Nephron (organoid): Measurements from ENCODE around the gene CACNG7.
A peak's percentile ranks its signal among the peaks of the same experiment; 100 is the strongest.

ENCODE experiments used
- H3K27ac Mint-ChIP-seq, 3 experiments: 2 replicates each; pipeline ENCODE4 v1.8.0; 2020; ENCODE audit warnings: mixed read lengths in 3 of 3, mild to moderate bottlenecking in 2 of 3, moderate library complexity in 1 of 3
- H3K27me3 Mint-ChIP-seq: 2 replicates; pipeline ENCODE4 v1.8.0; 2021; ENCODE audit warnings: low read depth, mild to moderate bottlenecking, moderate library complexity, mixed read lengths
- H3K36me3 Mint-ChIP-seq: 2 replicates; pipeline ENCODE4 v1.8.0; 2020; ENCODE audit warnings: low read depth, mixed read lengths
- H3K4me1 Mint-ChIP-seq: 2 replicates; pipeline ENCODE4 v1.8.0; 2020; ENCODE audit warnings: mixed read lengths
- H3K4me3 Mint-ChIP-seq, 3 experiments: 2 replicates each; pipeline ENCODE4 v1.8.0; 2020; ENCODE audit warnings: mild to moderate bottlenecking in 3 of 3, mixed read lengths in 3 of 3, moderate library complexity in 2 of 3
- H3K9me3 Mint-ChIP-seq: 2 replicates; pipeline ENCODE4 v1.8.0; 2020; ENCODE audit warnings: mixed read lengths
- TF ChIP-seq, protein P1 (sequence below), 3 experiments: fragments of 200-600 bp; sonication (generic); IDR thresholded peaks; one replicate each; pipeline ENCODE4 v1.5.0; 2021; ENCODE audit warnings: antibody characterized with exemption in 3 of 3; ENCODE audit not compliant: unreplicated experiment in 3 of 3

CACNG7 gene

DNA sequence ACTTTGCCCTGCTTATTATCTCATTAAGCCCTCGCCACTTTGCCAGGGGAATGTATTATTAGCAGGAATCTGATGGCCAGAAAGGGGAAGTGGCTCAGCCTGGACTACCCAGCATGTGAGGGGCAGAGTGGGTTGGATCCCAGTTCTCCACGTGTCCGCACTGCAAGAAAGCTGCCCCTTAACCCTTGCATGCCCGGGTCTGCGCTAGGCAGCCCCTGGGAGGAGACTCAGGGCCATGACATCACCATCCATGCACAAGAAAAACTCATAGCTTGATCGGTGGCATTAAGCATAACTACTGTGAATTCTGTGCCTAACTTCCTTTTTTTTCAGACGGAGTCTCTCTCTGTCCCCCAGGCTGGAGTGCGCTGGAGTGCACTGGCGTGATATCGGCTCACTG is 62.6 kb downstream of the CACNG7 start:
- Mint-ChIP-seq H3K4me1 (no peaks in the 10 kb centered on the region), H3K27ac (no peak overlapping the region), H3K27me3 (peaks cover 18% of the 10 kb centered on the region), H3K36me3 (no peaks in the 10 kb centered on the region), H3K4me3 (no peak overlapping the region), H3K9me3 (no peaks in the 10 kb centered on the region)
- TF ChIP-seq, protein P1, sequence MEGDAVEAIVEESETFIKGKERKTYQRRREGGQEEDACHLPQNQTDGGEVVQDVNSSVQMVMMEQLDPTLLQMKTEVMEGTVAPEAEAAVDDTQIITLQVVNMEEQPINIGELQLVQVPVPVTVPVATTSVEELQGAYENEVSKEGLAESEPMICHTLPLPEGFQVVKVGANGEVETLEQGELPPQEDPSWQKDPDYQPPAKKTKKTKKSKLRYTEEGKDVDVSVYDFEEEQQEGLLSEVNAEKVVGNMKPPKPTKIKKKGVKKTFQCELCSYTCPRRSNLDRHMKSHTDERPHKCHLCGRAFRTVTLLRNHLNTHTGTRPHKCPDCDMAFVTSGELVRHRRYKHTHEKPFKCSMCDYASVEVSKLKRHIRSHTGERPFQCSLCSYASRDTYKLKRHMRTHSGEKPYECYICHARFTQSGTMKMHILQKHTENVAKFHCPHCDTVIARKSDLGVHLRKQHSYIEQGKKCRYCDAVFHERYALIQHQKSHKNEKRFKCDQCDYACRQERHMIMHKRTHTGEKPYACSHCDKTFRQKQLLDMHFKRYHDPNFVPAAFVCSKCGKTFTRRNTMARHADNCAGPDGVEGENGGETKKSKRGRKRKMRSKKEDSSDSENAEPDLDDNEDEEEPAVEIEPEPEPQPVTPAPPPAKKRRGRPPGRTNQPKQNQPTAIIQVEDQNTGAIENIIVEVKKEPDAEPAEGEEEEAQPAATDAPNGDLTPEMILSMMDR (IDR thresholded peaks at IDR 0.05; ENCODE audit: unreplicated experiment in 3 of 3) = no peak

DNA sequence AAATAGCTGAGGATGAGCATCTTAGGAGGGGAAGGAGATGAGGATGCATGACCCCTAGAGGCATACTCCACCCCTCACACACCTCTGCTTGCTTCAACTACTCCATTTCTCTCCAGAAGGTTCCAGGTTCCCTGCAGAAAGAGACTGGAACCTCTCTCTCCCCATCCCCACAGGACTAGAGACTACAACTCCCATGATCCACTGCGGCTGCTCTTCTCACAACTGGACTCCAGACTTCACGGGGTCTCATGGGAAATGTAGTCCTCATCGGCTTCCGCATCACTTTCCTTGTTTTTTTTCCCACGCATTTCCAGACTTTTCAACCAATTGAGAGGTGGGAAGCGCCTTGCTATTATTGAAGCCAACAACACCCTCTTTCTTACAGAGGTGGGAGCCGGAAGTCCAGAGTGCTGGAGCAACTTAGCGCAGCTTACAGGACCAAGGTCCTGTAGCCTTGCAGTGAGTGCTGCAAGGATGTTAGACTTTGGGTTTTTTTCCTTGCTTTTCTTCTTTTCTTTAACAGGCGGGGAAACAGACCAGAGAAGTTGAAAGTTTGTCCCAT is 68.4 kb downstream of the CACNG7 start:
- Mint-ChIP-seq H3K27ac (peak overlapping the region; percentile 4 to 21 (median 21)), H3K36me3 (no peaks in the 10 kb centered on the region), H3K27me3 (peaks cover 43% of the 10 kb centered on the region), H3K9me3 (peaks cover 3% of the 10 kb centered on the region), H3K4me1 (peaks cover 23% of the 10 kb centered on the region), H3K4me3 (peak overlapping the region; percentile 79 to 85 (median 85))
- TF ChIP-seq, protein P1 (IDR thresholded peaks at IDR 0.05; ENCODE audit: unreplicated experiment in 3 of 3) = no peak

DNA sequence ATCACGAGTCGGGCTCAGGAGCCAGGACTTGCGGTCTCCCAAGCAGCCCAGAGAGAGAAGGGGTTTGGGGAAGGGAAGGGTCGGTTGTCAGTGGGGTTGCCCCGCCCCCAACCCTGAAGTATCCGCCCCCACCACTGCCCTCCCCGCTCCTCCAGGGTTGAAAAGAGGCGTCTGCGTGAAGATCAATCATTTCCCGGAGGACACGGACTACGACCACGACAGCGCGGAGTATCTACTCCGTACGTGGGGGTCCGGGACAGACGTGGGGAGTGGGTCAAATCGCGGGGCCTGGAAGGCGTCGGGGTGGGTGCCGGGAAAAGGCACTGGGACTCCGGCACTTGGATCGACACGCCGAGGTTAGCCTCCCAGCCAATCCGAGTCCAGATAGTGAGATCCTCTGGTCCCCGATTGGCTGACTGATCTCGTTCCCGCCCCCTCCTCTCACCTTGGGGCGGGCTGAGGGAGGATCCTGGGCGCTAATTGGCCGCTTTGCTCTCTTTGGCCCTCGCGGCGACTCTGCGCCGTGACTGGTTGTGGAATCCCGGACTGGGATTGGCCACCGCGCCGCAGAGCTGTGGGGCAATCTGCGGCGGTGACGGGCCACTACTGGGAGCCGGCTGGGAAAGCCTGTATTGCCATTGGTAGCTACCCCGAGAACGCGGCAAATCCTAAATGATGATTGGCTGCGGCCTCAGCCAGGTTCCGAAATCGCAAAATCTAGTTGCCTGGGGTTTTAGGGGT is 69.1 kb downstream of the CACNG7 start:
- TF ChIP-seq, protein P1 (IDR thresholded peaks at IDR 0.05; ENCODE audit: unreplicated experiment in 3 of 3) = no peak
- Mint-ChIP-seq H3K4me1 (peaks cover 23% of the 10 kb centered on the region), H3K36me3 (no peaks in the 10 kb centered on the region), H3K4me3 (peak overlapping the region; percentile 79 to 85 (median 85)), H3K9me3 (peaks cover 3% of the 10 kb centered on the region), H3K27me3 (peaks cover 43% of the 10 kb centered on the region), H3K27ac (peak overlapping the region; percentile 4 to 21 (median 21))

DNA sequence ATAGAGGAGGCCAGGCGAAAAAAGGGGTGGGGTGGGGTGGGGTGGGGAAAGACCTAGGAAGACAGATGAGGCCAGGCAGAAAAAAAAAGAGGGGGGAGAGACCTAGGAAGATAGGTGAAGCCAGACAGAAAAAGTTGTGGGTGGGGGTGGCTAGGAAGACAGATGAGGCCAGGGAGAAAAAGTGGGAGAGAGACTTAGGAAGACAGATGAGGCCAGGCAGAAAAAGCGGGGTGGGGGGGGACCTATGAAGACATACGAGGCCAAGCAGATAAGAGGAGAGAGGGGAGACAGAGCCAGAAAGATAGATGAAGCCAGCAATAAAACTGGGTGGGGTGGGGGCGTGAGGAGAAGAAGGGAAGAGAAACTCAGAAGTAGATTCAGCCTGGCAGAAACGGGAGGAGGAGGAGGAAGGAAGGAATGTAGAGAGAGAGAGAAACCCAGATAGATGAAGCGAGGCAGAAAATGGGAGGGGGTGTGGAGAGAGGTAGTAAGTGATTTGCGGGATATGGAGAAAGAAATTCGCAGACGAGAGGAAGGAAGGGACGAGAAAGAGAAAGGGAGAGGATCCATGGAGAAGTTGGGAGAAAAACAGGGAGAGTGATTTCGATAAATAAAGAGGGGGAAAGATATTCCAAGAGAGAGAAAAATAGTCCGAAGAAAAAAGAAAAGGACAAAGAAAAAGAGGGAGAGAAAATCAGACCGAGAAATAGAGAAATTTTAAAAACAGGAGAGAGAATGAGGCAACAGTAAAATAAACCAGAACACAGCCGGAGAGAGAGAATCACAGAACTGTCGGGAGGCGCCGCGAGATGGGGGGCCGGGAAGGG is 70.1 kb downstream of the CACNG7 start:
- H3K4me3 Mint-ChIP-seq = peak overlapping the region; percentile 81 to 85 (median 84)
- peaks cover 43% of the 10 kb centered on the region for H3K27me3 Mint-ChIP-seq
- H3K9me3 Mint-ChIP-seq = peaks cover 3% of the 10 kb centered on the region
- H3K4me1 Mint-ChIP-seq = peaks cover 23% of the 10 kb centered on the region
- TF ChIP-seq, protein P1 (IDR thresholded peaks at IDR 0.05; ENCODE audit: unreplicated experiment in 3 of 3) = no peak
- H3K36me3 Mint-ChIP-seq = no peaks in the 10 kb centered on the region
- peak overlapping the region; percentile 39 to 79 (median 67) for H3K27ac Mint-ChIP-seq

DNA sequence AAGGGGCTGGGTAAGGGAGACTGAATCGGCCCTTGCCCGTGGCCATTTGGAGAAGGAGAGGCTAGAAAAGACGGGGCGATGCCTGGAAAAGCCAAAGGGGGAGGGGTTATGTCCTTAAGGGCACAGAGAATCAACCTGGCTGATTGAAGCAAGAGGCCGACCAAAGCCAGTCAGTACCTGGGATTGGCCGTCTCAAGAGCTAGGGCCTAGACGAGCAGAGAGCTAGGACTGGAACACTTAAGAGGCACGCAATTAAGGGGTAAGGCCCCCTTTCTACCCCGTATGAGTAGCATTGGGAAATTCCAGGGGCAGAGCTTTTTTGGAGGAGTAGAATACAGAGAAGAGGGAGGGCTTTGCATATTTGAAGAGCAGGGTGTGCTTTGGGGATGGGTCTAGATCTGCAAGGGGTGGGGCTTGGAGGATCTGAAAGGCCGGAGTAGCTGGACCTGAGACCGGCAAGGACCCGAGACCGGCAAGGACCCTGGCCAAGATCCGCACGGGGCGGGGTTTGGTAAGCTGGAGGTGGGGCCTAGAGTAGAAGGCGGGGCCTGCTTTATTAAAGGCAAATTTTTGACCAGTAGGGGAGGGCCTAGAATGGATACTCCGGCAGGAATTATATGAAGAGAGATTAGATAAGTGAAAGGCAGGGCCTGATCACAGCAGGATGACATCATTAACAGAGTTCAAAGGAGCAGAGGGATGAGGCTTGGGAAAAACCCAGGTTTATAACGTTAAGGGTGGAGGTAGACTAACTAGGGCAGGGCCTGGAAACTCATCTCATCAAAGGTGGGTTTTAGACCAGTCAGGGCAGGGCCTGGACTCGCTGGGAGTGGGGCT is 71.7 kb downstream of the CACNG7 start:
- TF ChIP-seq, protein P1 (IDR thresholded peaks at IDR 0.05; ENCODE audit: unreplicated experiment in 3 of 3) = no peak
- H3K27ac Mint-ChIP-seq = peak overlapping the region; percentile 53 to 76 (median 54)
- peaks cover 43% of the 10 kb centered on the region for H3K27me3 Mint-ChIP-seq
- H3K36me3 Mint-ChIP-seq = no peaks in the 10 kb centered on the region
- peaks cover 3% of the 10 kb centered on the region for H3K9me3 Mint-ChIP-seq
- H3K4me1 Mint-ChIP-seq = peaks cover 23% of the 10 kb centered on the region
- H3K4me3 Mint-ChIP-seq = peak overlapping the region; percentile 81 to 85 (median 84)
